Stimulated activated CD4-positive, alpha-beta T cell treated with anti-CD3 and anti-CD28 coated beads, Interleukin-4, amount 100 ng/mL, for 24 hours (primary cell): ENCODE results near the gene TPPP.
"Not testable (repeated sequence)": the region's sequence is repeated elsewhere in the genome, so short reads cannot be mapped to it uniquely, and the experiment has no call there.

ENCODE experiments used
- DNase-seq: peaks from one replicate; pipeline ENCODE4 v3.0.0-alpha.2; 2020

The TPPP gene

DNA sequence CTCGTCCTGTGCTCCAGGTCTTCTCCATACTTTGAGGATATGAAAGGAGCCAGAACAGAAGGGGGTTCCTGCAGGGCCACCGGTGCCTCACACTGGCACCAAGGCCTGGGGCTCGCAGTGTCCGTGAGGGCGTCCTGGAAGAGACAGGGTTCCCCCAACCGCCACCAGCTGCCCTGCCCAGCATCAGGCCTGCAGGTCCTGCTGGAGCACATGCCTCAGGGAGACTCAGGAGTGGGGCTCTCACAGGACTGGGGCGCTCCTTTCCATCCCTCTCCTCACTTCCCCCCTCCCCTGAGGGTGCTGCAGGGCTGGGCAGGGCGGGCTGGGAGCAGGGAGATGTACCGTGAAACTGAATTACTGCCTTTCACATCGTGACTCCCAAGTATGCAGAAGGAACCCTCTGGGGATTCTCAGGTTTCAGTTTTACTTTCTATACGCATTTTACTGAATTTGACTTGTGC lies 49.3 kb downstream of the TPPP start:
- no peak for DNase-seq

DNA sequence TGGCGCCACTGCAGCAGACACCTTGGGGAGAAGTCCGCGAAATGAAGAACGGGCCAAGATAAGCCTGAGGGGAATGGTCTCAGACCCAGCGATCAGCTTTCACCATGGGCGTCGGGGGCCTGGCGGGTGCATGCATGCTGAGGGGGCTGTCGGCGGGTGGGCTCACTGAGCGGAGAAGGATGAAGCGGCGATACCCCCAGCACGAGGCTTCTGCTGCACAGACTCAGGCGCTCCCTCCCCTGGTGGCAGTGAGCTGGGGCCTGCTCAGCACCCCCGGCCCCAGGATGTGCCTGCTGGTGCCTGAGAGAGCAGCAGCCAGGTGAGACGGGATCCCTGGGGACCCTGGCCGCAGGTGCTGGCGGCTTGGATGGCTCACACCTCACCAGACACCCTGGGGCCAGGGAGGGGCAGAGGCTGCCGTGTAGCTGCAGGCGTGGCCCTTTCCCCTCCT lies 49.8 kb downstream of the TPPP start:
- DNase-seq: no peak

DNA sequence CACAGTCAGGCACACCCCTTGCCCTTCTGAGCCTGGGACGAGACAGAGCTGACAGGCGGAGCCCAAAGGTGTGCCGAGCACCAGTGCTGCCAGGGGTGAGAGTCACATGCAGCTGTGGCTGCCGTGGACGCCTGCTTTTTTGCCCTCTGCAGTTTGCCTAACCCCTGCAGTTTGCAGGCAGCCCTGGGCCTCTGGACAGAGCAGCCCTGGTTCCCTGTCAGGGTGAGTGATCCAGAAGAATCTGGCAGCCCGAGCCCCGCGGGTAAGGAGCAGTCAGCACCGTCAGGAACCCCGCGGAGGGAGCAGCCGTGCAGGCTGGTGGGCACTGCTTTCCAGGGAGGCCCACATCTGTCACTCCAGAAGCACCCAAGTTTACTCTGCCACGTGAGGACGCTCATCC lies 50.7 kb downstream of the TPPP start:
- no peak for DNase-seq

DNA sequence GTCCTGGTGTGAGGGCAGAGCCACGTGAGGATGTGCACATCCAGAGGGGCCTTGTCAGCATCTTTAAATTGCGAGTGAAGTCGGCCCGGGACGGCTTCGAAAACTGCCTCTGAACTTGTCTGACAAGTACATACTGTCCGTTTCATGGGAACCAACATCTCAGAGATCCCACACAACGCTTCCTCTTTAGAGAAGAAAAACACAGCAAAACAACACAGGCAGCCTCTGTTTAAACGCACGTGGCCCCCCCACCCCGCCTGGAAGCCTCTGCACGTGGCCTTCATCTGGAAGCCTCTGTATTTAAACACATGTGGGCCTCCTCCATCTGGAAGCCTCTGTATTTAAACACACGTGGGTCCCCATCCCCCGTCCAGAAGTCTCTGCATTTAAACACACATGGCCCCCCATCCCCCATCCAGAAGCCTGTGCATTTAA lies 51.8 kb downstream of the TPPP start:
- no peak for DNase-seq

DNA sequence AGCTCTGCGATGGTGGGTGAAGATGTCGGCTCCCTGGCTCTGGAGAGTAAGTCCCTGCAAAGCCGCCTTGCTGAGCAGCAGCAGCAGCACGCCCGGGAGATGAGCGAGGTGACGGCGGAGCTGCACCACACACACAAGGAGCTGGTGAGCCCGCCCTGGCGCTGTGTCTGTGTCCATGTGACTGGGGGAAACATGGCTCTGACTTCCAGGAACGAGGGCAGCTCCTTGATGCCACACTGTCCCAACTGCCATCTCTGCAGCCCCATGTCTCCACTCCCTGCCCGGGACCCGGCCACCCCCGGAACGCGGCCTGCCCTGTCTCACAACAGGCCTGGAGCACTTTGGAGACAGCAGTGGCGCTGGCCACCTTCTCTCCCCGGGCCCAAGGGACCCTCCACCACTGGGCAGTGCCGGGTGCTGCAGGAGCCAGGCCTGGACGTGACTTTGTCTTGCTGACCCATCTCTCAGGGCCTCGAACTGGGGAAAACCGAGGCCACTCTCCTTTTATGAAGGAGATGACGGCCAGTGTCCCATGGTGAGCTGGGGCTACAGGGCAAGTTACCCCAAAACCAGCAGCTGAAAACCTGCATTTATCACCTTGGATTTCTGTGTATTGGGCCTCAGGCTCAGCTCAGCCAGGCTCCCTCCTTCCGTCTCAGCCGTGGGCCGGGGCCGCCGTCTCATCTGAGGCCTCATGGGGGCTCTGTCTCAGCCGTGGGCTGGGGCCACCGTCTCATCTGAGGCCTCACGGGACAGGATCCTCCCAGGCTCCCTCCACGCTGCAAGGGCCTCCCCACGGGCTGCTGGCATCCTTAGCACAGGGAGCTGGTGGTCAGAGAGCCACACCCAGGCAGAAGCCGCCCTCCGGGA lies 52.5 kb downstream of the TPPP start:
- no peak for DNase-seq

DNA sequence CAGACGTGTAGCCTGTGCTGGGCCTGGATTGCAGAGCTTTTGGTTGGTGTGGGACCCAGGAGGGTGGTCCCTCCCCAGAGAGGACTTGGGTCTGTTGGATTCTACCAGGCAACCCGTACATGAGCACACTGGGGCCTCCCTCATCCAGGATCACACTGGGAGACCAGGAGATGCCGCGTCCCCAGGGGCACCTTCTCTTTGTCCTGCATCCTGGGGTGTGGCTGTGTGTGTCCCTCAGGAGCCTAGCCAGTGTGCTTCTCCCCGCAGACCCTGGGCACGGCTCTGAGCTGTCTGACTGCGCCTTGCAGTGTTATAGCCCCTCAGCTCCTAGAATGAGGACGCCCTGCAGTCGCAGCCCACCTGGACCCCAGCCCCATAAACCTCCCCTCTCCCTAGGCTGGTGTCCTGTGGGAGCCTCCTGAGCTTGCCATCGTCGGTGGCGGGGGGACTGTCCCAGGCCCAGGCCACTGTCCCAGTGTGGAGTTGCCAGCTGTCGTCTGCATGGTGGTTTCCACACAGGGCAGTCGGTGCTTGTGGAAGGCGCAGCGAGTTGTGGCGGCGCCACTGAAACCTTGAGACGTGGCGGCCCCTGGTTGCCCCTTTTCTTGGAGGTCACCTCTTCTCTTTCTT lies 53.5 kb downstream of the TPPP start:
- no peak for DNase-seq

DNA sequence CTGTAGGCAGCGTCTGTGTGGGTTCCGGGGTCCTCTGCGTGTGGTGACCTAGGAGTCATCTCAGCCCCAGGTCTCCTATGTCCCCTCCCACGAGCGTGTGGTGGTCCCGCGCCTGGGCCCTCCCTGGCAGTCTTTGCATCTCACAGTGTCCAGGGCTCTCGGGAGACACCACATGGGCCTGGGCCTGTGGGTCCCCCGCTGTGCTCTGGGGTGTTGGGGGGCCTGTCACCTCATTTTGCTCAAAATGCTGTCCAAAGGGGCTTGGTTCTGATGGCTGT lies 54.0 kb downstream of the TPPP start:
- DNase-seq: no peak

DNA sequence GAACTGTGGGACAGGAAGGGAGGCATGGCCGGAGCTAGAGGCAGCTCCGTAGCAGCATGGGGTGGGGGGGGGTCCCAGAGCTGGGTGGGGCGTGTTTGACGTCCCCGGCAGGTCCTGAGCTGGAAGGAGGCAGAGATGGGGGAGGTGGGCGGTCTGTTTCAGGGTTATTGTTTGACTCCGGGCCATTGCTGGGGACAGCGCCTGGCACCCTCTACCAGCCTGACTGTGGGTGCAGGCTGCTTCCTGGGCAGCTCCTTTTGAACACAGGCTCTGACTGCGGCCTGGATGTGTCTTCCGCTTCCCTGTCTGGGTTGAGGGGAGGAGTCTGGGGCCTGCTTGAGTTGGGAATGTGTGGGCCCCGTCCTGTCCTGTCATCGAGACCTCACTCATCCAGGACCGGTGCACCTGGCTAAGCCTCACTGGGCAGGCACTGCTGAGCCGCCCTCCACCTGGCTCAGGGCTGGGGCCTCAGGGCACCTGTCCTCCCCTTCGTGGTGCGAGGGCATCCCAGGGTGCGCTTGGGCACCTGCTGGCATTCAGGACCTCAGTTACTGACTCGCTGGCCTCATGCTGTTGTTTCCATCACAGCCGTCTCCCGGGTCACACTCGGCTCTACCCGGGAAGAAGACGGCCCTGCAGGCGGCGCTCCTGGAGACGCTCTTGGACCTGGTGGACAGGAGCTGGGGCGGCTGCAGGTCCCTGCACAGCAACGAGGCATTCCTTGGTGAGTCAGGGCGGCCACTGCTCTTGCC lies 54.5 kb downstream of the TPPP start:
- no peak for DNase-seq

DNA sequence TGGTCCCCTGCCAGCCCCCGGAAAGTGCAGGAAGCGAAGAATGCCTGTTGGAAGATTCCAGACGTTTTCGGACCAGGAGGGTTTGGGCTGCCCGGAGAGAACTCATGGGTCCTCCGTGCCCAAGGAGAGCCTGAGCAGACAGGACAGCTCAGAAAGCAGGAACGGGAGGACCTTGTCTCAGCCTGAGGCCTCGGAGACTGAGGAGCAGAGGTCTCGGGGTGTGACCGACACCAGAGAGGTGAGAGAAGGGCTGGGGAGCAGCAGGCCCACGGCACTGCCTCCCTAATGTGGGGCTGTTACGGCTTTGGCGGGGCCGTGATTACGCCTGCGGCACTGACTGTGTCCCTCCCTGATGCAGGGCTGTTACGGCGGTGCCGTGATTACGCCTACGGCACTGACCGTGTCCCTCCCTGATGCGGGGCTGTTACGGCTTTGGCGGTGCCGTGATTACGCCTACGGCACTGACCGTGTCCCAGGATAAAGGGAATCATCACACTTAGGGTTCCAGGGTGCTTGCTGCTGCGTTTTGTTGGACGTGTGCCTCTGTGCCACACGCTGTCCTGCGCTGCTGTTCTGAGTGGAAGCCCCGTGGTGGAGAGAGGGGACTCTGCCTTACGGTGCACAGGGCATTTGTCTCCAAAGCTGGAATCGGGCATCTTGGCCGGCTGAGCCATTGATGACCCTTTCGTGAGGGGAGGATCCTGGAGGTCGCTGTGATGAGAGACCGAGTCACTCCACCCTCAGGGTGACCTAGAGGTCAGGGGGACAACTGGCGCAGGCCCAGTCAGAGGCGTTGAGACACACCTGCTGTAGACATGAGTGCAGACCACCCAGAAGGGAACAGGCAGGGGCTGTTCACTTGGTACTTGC lies 55.3 kb downstream of the TPPP start:
- DNase-seq: no peak

DNA sequence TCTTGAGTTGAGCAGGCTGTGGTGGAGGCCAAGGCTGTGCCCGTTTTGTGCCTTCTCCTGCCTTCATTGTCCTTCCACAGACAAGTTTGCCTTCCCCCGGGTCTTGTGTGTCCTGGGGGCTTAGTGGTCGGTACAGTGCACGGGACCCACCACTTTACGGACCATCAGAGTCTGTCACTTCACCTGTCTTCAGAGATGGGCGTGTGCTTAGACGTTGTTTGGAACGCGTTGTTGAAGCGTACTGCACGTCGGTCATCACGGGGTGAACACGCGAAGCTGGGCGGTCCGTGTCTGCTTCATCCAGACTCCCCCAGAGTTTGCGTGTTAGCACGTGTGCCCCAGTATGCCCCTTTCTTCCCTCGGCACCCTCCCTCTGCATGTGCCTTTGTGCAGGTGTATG lies 56.2 kb downstream of the TPPP start:
- no peak for DNase-seq

DNA sequence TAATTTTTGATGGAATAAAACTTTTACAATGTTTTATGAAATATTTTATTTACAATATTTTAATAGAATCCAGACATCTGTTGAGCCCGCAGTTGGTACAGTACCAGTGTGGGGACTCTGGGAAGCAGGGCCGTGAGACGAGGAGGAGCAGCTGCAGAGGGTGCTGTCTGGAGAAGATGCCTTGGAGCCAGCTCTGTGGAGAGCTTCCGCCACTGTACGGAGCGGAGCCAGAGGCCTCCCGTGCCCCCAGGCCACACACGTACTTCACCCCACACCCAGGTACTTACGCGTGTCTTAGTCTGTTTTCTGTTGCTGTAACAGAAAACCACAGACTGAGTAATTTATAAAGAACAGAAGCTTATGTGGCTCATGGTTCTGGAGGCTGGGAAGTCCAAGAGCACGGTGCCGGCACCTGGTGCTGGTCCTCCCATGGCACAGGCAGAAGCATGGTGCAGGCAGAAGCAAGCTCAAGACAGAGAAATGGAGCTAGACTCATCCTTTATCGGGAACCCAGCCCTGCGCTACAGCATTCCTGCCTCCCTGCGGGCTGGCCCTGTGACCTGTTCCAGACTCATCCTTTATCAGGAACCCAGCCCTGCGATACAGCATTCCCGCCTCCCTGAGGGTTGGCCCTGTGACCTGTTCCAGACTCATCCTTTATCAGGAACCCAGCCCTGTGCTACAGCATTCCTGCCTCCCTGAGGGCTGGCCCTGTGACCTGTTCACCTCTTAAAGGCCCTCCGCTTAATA lies 57.7 kb downstream of the TPPP start:
- DNase-seq: no peak

DNA sequence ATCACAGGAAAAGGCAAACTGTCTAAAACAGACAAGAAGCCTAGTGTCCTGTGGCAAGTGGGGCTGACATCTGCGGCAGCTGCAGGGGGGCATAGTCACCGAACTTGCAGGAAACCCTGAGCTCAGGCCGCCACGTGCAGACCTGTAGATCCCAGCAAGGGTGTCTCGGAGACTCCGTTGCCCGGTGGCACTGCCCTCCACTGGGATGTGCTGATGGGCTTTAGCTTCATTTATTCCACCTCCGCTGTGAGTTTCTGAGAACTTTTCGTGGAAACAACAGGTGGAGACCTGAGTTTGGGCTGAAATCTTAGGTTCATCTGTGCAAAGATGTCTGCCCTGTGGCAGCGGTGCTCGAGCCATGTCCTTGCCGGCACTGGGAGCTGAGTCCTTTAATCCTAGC lies 59.0 kb downstream of the TPPP start:
- DNase-seq: no peak

DNA sequence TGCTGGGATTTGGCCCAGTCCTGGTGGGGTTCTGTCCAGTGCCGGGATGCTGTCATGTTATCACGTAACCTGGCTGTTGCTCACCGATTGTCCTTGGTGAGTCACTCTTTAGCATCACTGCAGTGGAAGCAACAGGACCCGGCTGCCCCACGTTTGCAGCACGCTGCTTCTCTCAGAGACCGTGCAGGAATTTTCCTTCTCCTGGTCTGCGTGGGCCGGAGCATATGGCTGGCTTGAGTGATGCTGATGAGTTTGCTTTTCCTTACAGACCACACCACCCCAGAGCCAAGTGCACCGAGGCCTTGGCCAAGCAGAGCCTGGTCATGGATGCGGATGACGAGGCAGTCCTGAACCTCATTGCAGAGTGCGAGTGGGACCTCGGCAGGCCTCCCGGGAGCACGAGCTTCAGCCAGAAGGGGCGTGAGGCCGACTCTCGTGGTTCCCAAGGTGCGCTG lies 59.6 kb downstream of the TPPP start:
- no peak for DNase-seq

DNA sequence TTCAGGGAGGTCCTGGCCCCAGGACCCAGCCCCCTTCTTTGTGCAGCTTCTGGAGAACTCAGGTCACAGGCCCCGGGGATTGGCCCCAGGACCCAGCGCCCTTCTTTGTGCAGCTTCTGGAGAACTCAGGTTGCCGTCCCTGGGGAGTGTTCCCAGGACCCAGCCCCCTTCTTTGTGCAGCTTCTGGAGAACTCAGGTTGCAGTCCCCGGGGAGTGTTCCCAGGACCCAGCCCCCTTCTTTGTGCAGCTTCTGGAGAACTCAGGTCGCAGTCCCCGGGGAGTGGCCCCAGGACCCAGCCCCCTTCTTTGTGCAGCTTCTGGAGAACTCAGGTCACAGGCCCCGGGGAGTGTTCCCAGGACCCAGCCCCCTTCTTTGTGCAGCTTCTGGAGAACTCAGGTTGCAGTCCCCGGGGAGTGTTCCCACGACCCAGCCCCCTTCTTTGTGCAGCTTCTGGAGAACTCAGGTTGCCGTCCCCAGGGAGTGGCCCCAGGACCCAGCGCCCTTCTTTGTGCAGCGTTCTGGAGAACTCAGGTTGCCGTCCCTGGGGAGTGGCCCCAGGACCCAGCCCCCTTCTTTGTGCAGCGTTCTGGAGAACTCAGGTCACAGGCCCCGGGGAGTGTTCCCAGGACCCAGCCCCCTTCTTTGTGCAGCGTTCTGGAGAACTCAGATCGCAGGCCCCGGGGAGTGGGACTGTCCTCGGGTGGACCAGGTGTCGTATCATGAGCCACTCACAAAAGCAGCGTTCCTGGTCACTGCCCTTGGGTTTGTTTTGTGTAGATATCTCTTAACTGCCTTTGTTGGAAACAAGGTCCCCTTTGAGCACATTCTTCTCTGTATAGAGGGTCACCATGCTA lies 64.6 kb downstream of the TPPP start:
- not testable (repeated sequence) for DNase-seq

DNA sequence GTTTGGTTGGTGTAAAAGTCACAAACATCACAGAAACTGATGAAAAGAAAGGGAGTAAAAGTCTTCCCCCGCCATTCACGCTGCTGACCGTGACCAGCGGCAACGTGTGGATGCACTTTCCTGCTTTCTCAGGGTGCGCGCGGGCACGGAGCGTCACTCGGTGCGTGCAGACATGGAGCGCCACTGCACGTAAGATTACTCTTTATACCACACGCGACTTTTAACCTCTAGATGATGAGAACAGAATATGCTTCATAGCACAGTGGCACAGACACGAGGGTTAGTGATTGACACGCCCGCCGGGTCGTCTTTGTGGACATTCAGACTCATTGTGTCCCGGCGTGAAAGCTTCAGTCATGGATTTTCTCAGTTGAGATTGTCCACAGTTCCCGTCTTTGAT lies 65.3 kb downstream of the TPPP start:
- no peak for DNase-seq

DNA sequence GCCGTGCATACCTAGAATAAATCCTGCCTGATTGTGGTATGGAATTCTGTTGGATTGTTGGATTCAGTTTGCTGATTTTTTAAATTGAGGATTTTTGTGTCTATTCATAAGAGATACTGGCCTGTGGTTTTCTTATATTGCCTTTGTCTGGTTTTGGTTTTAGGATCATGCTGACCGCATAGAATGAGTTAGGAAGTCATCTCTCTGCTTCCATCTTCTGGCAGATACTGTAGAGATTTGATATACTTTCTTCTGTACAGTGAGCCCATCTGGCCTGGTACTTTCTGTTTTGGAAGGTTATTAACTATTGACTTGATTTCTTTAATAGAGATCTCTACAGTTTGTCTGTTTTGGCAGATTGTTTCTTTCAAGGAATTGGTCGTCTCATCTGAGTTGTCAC lies 66.3 kb downstream of the TPPP start:
- no peak for DNase-seq

DNA sequence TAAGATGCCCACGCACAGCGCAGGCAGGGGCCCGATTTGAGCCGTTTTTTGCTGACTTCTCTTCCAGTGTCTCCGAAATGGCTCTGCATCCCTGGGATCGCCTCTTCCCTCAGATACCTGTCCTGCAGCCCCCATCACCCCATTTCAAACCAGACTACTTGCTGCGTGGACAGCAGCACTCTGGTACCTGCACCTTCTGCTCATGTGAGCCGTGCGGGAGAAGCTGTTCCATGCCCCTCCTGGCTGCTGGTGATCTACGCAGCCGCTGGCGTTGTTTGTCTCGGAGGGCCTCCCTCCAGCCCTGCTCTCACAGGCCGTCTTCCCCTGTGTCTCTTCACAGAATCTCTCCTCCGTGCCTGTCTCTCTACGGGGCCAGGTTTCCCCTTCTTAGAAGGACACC lies 67.6 kb downstream of the TPPP start:
- no peak for DNase-seq

DNA sequence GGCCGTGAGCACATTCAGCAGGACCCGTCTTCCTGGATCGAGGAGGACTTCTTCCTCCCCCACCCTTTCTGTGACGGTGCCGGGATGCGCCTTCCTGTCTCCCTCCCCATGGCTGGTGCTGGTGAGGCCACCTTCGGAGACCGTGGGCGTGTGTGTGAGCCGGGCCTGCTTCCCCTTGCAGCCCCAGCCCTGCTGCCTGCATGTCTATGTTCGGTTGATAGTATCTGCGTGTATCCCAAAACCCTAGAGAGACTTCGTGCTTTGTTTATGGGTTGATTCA lies 68.3 kb downstream of the TPPP start:
- DNase-seq: no peak

DNA sequence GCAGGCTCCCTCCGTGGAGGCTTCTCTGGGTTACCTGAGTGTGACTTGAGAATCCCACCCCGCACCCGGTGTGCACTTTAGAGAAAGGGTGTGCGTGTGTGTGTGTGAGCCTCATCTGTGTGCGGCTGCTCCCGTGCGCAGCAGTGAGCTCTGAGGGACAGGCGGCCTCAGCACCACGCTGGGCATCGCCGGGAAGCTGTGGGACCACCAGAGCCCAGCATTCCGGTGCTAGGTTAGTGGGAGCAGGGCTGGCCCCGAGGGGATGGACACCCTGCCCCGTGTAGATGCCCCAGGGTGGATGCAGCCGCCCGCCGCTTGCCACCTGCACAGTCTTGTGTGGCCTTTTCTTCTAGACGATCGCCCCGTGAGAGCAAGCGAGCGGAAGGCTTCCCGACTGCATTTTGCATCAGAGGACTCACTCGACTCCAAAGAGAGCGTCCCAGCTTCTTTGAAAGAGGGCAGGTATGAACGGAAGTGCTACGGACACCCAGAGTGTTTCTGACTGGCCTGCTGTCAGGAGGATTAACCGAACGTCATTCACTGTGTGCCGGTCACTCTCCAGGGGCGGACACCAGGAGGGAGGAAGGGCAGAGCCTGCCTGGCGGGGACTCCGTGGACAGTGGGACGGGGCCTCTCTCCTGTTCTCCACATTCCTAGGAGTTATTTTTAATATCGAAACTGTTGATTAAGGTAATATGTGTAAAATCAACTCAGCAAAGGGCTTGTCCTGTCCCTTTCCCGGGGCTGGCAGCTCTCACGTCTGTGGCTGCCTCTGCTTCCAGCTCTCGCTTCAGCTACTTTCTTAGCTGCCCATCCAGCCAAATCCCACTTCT lies 68.8 kb downstream of the TPPP start:
- no peak for DNase-seq

DNA sequence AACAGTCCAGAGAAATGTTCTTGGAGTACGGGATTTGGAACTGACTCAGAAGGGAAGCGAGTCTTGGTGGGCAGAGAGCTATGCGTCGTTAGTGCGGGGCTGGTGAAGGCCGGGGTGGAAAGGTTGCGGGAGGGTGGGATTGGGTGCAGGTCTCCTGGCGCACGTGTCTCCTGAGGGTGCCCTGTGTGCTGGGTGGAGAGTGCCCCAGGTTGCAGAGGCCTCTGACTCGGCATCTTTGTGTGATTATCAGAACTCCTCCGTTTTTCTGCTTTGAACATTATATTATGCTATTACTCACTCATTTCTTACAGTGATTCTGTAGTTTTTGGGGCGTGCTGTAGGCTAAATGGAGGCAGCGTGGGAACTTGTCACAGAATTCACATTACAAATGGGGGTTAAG lies 69.6 kb downstream of the TPPP start:
- DNase-seq: no peak
